Omental fat pad (tissue), 4 donors: ENCODE results near the gene CD2. TPM values are rescaled to one million over a fixed set of nuclear protein-coding genes. Genes with fewer than 3 reads are reported as not detected.

Experiments used
- ATAC-seq: fragments of 150-250 bp; one replicate; pipeline ENCODE4 v1.9.1; 2016; ENCODE audit warnings: mild to moderate bottlenecking, moderate library complexity; ENCODE audit not compliant: low FRiP score
- DNase-seq: peaks from one replicate; pipeline ENCODE4 v3.0.0-alpha.2; 2019; ENCODE audit warnings: low spot score
- total RNA-seq, 4 donors: library from RNA; depleted of rRNA; stranded (reverse); fragments of >200 nt; gene quantifications; one replicate each; pipeline ENCODE4 v1.1.0, GENCODE V29; 2016
- TF ChIP-seq, protein P1 (sequence below), 3 donors: fragments of 450-650 bp; IDR thresholded peaks; one replicate each; pipeline ENCODE4 v1.5.1; 2016 to 2017; ENCODE audit warnings: antibody characterized with exemption in 3 of 3, mild to moderate bottlenecking in 3 of 3, moderate library complexity in 2 of 3

Gene CD2, protein sequence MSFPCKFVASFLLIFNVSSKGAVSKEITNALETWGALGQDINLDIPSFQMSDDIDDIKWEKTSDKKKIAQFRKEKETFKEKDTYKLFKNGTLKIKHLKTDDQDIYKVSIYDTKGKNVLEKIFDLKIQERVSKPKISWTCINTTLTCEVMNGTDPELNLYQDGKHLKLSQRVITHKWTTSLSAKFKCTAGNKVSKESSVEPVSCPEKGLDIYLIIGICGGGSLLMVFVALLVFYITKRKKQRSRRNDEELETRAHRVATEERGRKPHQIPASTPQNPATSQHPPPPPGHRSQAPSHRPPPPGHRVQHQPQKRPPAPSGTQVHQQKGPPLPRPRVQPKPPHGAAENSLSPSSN
- 1 to 10 TPM; 1.8 to 3.4 (median 2.6) TPM for total RNA-seq

DNA sequence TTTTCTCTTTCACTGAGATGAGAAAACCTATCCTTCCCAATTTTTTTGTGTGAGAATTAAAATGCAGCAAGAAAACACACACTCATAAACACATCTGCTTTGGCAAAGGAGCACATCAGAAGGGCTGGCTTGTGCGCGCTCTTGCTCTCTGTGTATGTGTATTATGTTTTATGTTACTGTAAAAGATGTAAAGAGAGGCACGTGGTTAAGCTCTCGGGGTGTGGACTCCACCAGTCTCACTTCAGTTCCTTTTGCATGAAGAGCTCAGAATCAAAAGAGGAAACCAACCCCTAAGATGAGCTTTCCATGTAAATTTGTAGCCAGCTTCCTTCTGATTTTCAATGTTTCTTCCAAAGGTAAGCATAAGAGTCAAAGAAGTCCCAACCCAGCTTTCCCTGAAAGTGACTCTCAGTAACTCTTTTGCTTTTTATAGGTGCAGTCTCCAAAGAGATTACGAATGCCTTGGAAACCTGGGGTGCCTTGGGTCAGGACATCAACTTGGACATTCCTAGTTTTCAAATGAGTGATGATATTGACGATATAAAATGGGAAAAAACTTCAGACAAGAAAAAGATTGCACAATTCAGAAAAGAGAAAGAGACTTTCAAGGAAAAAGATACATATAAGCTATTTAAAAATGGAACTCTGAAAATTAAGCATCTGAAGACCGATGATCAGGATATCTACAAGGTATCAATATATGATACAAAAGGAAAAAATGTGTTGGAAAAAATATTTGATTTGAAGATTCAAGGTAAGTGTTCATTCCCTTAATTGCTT is at the start of gene CD2:
Gene CD2, plus strand, starts transcription at position 233 of the 780 bp plus-strand sequence. Its CDS starts 63 bp downstream, at position 296.
- DNase-seq (no peak), ATAC-seq (no peak)
- TF ChIP-seq, protein P1, sequence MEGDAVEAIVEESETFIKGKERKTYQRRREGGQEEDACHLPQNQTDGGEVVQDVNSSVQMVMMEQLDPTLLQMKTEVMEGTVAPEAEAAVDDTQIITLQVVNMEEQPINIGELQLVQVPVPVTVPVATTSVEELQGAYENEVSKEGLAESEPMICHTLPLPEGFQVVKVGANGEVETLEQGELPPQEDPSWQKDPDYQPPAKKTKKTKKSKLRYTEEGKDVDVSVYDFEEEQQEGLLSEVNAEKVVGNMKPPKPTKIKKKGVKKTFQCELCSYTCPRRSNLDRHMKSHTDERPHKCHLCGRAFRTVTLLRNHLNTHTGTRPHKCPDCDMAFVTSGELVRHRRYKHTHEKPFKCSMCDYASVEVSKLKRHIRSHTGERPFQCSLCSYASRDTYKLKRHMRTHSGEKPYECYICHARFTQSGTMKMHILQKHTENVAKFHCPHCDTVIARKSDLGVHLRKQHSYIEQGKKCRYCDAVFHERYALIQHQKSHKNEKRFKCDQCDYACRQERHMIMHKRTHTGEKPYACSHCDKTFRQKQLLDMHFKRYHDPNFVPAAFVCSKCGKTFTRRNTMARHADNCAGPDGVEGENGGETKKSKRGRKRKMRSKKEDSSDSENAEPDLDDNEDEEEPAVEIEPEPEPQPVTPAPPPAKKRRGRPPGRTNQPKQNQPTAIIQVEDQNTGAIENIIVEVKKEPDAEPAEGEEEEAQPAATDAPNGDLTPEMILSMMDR (IDR thresholded peaks at IDR 0.05), result no peak

DNA sequence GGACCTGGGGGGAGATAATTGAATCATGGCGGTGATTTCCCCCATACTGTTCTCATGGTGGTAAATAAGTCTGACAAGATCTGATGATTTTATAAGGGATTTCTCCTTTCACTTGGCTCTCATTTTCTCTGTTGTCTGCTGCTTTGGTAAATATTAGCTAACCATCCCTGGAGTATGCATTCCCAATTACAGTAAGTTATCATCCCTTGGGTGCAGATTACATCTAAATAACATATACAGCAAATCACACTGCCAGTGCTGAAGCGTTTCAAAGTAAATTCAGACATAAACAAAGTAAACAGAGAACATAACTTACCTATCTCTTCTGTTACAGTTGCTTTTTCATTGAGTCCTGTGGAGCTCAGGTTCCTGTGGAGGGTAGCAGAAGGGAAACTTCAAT is 48.1 kb upstream of the CD2 start:
- TF ChIP-seq, protein P1 (IDR thresholded peaks at IDR 0.05), result no peak
- DNase-seq (no peak), ATAC-seq (no peak)

DNA sequence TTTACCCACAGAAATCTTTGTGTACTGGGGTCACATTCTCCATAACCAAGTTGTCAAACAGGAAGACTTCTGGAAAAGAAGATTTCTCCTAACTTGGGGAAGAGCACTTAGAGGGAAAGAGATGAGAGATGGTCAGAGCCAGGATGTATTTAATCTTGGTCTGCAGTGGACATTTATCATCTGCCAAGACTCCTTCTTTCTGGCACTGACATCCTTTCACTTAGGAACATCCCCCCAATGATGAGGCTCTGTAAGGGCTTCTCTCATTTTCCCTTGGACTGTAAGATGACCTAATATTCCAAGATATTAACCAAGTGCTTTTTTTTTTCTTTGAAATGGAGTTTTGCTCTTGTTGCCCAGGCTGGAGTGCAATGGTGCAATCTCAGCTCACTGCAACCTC is 47.4 kb upstream of the CD2 start:
- TF ChIP-seq, protein P1 (IDR thresholded peaks at IDR 0.05), result no peak
- DNase-seq (no peak), ATAC-seq (no peak)

DNA sequence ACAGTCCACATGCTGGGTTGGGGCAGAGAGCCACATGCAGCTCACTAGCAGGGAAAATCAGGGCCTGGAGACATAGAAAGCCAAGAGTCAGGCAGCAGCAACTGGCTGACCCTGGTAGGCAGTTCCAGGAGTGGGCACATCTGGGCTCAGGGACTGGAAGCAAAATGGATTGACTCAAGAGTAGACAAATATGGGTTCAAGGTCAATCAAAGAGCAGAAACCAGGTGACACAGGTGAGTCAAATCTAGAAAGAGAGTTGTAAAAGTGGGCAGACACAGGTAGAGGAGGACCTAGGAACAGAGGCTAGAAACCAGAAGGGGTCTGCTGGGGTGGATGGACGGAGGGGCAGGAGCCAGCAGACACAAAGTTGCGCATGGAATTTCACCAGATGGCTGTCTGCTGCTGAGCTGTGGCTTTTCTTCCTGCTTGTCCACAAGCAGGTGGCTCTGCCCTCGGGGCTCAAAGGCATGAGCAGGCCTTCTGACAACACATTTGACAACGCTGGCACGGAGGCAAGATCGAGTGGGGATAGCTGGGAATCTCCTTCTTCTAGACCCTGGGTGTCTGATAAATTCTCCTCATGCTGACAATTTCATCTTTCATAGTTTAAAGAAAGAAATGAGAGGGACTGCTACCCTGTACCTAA is 45.9 kb upstream of the CD2 start:
- DNase-seq, result no peak
- TF ChIP-seq, protein P1 (IDR thresholded peaks at IDR 0.05), result no peak
- no peak for ATAC-seq

DNA sequence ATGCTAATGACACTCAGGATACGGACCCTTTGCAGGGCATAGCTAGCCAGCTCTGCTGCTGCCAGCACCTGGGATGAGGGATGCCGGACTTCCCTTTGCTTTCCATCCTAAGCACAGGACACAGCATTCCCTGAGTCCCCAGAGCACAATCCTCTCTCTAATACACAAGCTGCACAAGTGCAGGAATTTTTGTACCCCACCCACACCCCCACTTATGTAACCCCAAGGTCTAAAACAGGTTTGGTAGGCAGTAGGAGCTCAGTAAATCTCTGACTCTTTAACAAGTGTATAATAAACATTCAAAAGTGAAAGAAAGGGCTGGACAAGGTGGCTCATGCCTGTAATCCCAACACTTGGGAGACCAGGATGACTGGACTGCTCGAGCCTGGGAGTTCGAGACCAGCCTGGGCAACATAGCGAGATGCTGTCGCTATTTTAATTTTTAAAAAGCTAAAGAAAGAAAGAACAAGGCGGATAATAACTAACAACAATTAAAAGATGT is 44.5 kb upstream of the CD2 start:
- ATAC-seq (no peak), DNase-seq (no peak)
- TF ChIP-seq, protein P1 (IDR thresholded peaks at IDR 0.05), result no peak

DNA sequence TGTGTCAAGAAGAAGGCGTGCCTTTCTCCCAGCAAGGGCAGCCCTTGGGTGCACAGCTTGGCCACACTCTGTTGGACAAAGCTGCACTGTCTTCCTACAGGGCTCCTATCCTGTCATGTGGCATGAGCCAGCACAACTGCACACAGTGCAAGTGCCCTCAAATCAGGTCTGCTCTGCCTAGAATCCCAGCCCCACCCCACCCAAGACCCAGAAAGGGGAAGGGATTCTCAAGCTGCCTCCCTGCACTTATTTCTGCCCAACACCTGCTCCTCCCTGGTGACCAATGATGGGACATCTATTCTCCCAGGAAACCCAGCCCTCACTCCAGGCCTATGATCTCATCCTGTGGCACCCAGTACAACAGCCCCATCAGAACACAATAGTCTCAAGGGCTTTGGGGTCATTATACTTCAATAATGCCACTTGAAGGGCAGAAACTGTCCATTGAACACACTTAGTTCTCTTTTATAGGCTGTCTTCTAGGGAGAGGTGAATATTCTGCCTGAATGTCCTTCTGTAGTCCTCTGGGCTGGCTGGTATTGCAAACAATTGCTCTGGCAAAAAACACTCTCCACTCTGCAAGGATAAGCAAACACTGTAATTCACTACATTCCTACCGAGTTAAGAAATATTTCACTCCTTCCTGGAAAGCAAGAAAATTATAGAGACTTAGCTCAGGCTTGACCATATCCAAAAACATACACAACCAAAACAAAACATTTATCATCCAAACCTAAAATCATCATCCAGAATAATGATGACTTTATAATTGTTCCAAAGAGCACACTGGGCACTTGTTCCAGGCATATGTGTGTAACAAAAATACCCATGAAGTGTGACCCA is 43.6 kb upstream of the CD2 start:
- TF ChIP-seq, protein P1 (IDR thresholded peaks at IDR 0.05), result no peak
- DNase-seq (no peak), ATAC-seq (peak; percentile 10)
